Common myeloid progenitor, CD34-positive (primary cell): ENCODE results near the gene YKT6.

ENCODE experiments used
- CTCF ChIA-PET: fragments of 350-600 bp; sonication (Branson Sonifier 250); formaldehyde crosslinking; loops from one replicate; lab custom pipeline; 2021; ENCODE audit warnings: antibody characterized with exemption; lab: Charles Lee
- POLR2A ChIA-PET: fragments of 350-600 bp; sonication (Branson Sonifier 250); formaldehyde crosslinking; loops from one replicate; lab custom pipeline; 2021; ENCODE audit warnings: antibody characterized with exemption; lab: Charles Lee
- DNase-seq, 3 donors: peaks; one replicate each; pipeline versions ENCODE4 v3.0.0 to v3.0.0-alpha.2; 2013
- H3K27ac ChIP-seq, 2 experiments: 1 replicate in 1 of 2; 2 replicates in 1 of 2; pipeline ENCODE4 v1.7.0; 2013; ENCODE audit warnings: inconsistent platforms in 2 of 2, low read length in 2 of 2, mild to moderate bottlenecking in 2 of 2, low read depth in 1 of 2, moderate library complexity in 1 of 2; ENCODE audit not compliant: severe bottlenecking in 2 of 2, insufficient read depth in 1 of 2, poor library complexity in 1 of 2
- H3K27me3 ChIP-seq, 5 experiments: replicated peaks in 2 of 5; 1 replicate in 3 of 5; 2 replicates in 2 of 5; pipeline versions ENCODE4 v1.6.1 to v1.7.0; 2013; ENCODE audit warnings: low read length in 4 of 5, mild to moderate bottlenecking in 2 of 5, moderate library complexity in 2 of 5, inconsistent platforms in 1 of 5; ENCODE audit not compliant: insufficient read depth in 5 of 5, control insufficient read depth in 4 of 5
- H3K36me3 ChIP-seq, 4 experiments: 1 replicate in 2 of 4; 2 replicates in 2 of 4; pipeline versions ENCODE4 v1.6.1 to v1.7.0; 2013; ENCODE audit warnings: low read length in 3 of 4, control low read depth in 1 of 4, mild to moderate bottlenecking in 1 of 4; ENCODE audit not compliant: control insufficient read depth in 4 of 4, insufficient read depth in 4 of 4
- H3K4me1 ChIP-seq, 4 experiments: 1 replicate in 3 of 4; 2 replicates in 1 of 4; pipeline versions ENCODE4 v1.6.1 to v1.7.1; 2013; ENCODE audit warnings: low read length in 3 of 4, mild to moderate bottlenecking in 3 of 4, control low read depth in 1 of 4, inconsistent platforms in 1 of 4, moderate library complexity in 1 of 4; ENCODE audit not compliant: control insufficient read depth in 4 of 4, insufficient read depth in 4 of 4; ENCODE audit errors: control extremely low read depth in 1 of 4
- H3K4me3 ChIP-seq, 7 experiments: 1 replicate in 4 of 7; 2 replicates in 3 of 7; pipeline versions ENCODE4 v1.5.1 to v1.7.0; 2013; ENCODE audit warnings: mild to moderate bottlenecking in 7 of 7, low read length in 6 of 7, moderate library complexity in 6 of 7, inconsistent platforms in 2 of 7, low read depth in 2 of 7, control low read depth in 1 of 7; ENCODE audit not compliant: insufficient read depth in 4 of 7, control insufficient read depth in 1 of 7; ENCODE audit errors: extremely low read depth in 1 of 7
- H3K9me3 ChIP-seq, 5 experiments: 1 replicate in 4 of 5; 2 replicates in 1 of 5; pipeline versions ENCODE4 v1.6.1 to v1.7.1; 2013; ENCODE audit warnings: low read length in 4 of 5, mild to moderate bottlenecking in 2 of 5, inconsistent platforms in 1 of 5, low read depth in 1 of 5, moderate library complexity in 1 of 5; ENCODE audit not compliant: control insufficient read depth in 4 of 5, insufficient read depth in 2 of 5; ENCODE audit errors: control extremely low read depth in 1 of 5
- WGBS: methylation state at CpG from one replicate; pipeline ENCODE4 v1.1.5; 2013; ENCODE audit not compliant: insufficient coverage; 5-methylcytosine and 5-hydroxymethylcytosine counted together

YKT6 gene

DNA sequence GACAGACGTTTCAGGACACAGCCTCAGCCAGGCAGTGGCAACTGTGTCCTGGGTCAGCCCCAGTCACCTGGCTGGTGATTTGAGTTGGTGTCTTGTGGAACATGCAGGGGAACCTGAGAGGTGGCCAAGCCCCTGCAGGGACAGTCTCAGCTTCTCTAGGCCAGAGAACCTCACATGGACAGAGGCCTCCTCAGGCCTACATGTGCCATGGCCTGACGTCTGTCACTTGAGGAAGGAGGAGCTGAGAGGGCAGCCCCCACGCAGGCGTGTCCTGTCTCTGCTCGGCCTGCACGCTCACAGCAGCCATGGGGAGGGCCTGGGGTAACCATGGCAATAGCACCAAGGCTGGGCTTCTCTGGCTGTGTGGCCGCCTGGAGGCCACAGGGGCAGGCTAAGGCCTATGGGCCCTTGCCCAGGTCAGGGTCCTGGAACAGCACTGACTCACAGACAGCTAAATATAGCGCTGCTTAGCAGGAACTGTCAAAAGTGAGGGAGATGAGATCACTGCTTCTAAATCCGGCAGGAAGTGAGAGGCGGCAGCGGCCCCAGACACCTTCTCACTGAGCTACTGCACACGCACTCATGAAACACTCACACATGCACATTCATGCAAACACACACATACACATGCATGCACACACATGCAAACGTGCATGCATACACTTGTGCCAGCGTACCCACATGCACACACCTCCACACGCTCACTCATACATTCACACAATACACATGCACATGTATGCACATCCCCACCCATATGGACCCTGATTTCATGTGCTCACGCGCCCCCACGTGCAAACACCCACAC is 57.0 kb downstream of the YKT6 start:
- ChIA-PET POLR2A (no interaction called here), CTCF (interaction anchor here (1.0 to 1.5 kb wide), 5 partner anchors 11 to 90 kb away, joined by 3 to 6 read pairs (median 4); no protein-coding TSS in a partner anchor)
- no peak overlapping the region for H3K27ac ChIP-seq
- no peaks in the 10 kb centered on the region for H3K9me3 ChIP-seq
- no peaks in the 10 kb centered on the region for H3K36me3 ChIP-seq
- WGBS: 34% methylated on average over 13 of the region's 18 CpGs
- peak overlapping the region in 1 of 7 experiments; percentile 51 for H3K4me3 ChIP-seq
- peak; percentile 44 to 91 (median 86) for DNase-seq
- no peaks in the 10 kb centered on the region for H3K27me3 ChIP-seq
- peaks cover 0 to 29% (median 20%) of the 10 kb centered on the region in 4 experiments for H3K4me1 ChIP-seq

DNA sequence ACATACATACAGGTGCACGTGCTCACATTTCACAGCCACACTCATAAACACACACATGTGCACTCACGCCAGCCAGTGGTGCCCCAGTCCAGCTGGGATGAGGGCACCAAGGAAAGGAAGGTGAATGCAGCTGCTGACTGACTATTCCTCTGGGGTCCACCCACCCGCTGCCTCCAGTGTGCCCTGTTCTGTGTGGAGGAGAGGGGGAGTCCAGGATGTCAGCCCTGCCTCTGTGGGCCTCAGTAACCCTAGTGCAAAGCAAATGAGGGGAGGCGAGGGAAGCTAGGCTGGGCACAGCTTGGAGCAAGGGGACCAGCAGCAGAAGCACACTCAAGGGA is 57.6 kb downstream of the YKT6 start:
- H3K9me3 ChIP-seq: no peaks in the 10 kb centered on the region
- no peak overlapping the region for H3K4me3 ChIP-seq
- ChIA-PET POLR2A (no interaction called here), CTCF (interaction anchor here (1.0 to 1.5 kb wide), 4 partner anchors 10 to 33 kb away, joined by 3 to 6 read pairs (median 4); no protein-coding TSS in a partner anchor)
- DNase-seq: no peak
- no peaks in the 10 kb centered on the region for H3K36me3 ChIP-seq
- no peak overlapping the region for H3K27ac ChIP-seq
- 94% methylated on average over 2 of the region's 4 CpGs for WGBS
- no peaks in the 10 kb centered on the region for H3K27me3 ChIP-seq
- H3K4me1 ChIP-seq: peaks cover 0 to 29% (median 20%) of the 10 kb centered on the region in 4 experiments

DNA sequence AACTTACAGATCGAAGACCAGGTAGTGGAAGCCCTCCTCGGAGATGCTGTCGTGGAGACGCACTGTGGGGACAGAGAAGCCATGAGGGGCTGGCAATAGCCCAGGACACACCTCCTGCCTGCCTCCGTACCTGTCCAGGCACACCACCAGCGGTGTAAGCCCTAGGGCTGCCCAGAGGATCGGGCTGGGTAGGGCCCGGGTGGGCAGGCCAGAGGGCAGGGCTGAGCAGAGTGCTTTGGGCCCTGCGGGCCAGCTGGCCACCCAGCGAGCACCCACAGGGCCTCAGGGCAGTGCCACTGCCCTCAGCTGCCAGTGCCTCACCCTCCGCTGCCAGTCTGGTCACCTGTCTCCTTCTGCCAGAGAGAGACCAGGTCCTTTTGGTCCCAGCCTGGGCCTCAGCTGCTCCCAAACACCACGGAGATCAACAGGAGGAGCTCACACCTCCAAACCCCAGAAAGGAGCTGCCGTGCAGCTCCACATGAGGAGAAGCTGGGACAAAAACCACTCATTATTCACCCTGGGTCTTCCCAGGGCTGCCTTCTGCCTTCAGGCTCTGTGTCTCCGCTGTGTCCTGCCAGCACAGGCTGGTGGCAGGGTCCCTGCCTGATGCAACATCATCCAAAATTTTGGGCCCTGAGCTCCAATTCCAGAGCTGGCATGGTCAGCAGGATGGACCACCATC is 58.2 kb downstream of the YKT6 start:
- over 99% methylated on average over 13 of the region's 14 CpGs for WGBS
- POLR2A ChIA-PET: no interaction called here

DNA sequence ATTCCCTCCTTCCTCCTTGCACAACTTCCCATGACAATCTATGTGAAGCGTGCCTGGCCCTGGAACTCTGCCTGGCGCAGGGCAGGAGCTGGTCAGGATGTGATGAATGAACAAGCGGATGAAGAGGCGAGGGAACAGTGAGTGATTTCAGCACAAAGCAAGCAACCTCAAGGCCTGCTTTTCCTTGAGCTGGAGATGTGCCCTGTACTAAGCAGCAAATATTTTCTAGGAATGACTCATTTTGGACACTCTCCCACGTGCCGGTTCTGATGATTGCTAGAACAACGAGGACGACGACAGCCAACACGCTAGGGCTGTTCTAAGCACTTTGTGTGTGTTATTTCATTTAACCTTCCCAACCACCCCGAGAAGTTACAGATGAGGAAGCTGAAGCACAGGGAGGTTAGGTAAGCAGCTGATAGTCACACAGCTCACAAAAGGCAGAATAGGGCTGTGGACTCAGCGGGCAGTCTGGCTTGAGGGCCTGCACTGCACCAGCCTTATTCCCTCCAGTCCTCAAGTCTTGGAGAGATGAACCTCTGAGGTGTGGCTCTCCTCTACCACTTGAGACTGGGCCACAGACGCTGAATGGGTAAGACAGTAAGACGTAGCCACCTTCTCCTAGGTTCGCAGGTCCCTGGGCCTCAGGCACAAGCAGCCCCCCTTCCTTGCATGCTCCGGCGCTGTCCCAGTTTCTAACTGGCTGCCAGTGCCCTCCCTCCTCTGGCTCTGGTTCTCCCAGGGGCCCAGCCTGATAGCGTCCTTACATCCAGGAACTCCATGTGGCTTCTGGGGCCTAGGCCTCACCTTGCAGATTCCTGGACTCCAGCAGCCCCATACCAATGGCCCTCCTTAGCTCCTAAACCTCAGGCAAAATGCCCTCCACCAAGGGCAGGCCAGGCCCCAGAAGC is 59.0 kb downstream of the YKT6 start:
- no peaks in the 10 kb centered on the region for H3K9me3 ChIP-seq
- WGBS: 98% methylated on average over 16 of the region's 18 CpGs
- H3K4me1 ChIP-seq: peaks cover 0 to 39% (median 26%) of the 10 kb centered on the region in 4 experiments
- H3K27ac ChIP-seq: no peak overlapping the region
- CTCF ChIA-PET: interaction anchor here (0.8 to 1.4 kb wide), 3 partner anchors 13 to 32 kb away, joined by 3 to 6 read pairs (median 3); no protein-coding TSS in a partner anchor
- H3K27me3 ChIP-seq: peaks cover 0 to 1% (median 0%) of the 10 kb centered on the region in 5 experiments
- POLR2A ChIA-PET: no interaction called here
- DNase-seq: no peak
- no peaks in the 10 kb centered on the region for H3K36me3 ChIP-seq
- H3K4me3 ChIP-seq: no peak overlapping the region

More for the DNA sequence above, 58.2 kb downstream of the YKT6 start:
- CTCF ChIA-PET: interaction anchor here (0.8 to 1.5 kb wide), 6 partner anchors 10 to 32 kb away, joined by 3 to 6 read pairs (median 4); no protein-coding TSS in a partner anchor
- Histone ChIP-seq H3K27me3 (no peaks in the 10 kb centered on the region), H3K4me1 (peaks cover 0 to 33% (median 23%) of the 10 kb centered on the region in 4 experiments), H3K9me3 (no peaks in the 10 kb centered on the region), H3K27ac (no peak overlapping the region), H3K36me3 (no peaks in the 10 kb centered on the region), H3K4me3 (no peak overlapping the region)
- no peak for DNase-seq

DNA sequence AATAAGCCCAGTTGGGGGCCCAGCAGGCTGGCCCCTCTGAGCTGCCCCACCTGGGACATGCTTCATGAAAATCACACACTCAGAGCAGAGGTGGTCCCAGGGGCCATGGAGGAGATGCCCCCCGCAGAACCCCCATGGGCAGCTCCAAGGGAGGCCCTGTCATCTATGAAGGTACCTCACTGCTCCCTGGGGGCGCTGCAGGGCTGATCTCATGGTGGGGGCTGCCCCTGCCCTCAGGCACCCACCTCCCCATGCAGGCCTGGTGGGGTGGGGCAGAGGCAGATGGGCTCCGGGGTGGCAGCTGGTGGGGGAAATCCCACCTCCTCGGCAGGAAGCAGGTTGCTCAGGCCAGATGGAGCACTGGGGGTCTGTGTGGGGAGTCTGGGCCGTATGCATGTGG is 60.5 kb downstream of the YKT6 start:
- CTCF ChIA-PET: interaction anchor here (1.9 kb wide), 1 partner anchor 19 kb away, joined by 6 read pairs; no protein-coding TSS in a partner anchor
- H3K4me3 ChIP-seq: no peak overlapping the region
- H3K27ac ChIP-seq: no peak overlapping the region
- 100% methylated on average over 1 of the region's 5 CpGs for WGBS
- H3K4me1 ChIP-seq: peaks cover 0 to 36% (median 26%) of the 10 kb centered on the region in 4 experiments
- H3K9me3 ChIP-seq: no peaks in the 10 kb centered on the region
- peak in 2 of 3 donors; percentile 53 to 69 for DNase-seq
- POLR2A ChIA-PET: interaction anchor here (0.9 kb wide), 1 partner anchor 19 kb away, joined by 3 read pairs; no protein-coding TSS in a partner anchor
- H3K27me3 ChIP-seq: peaks cover 0 to 4% (median 0%) of the 10 kb centered on the region in 5 experiments
- H3K36me3 ChIP-seq: no peaks in the 10 kb centered on the region

DNA sequence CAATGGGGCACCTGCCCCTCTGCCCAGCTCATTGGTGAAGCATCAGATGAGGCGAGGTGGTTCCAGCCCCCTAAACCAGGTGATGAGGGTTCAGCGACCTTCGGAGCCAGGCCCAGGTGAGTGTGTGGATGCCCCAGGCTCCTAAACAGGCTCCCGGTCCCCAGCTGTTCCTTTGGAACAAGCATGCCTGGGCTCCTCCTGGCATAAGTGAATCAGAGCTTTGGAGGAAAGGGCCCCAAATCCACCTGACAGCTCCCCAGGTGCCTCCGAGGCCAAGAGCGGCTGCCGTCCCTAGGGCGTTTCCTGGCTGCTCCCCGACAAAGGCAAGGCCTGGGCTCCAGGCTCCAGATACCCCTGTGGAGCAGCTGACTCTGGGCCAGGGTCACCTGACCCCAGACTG is 61.3 kb downstream of the YKT6 start:
- peaks cover 0 to 33% (median 26%) of the 10 kb centered on the region in 4 experiments for H3K4me1 ChIP-seq
- POLR2A ChIA-PET: interaction anchor here (0.9 kb wide), 1 partner anchor 18 kb away, joined by 3 read pairs; no protein-coding TSS in a partner anchor
- H3K36me3 ChIP-seq: no peaks in the 10 kb centered on the region
- CTCF ChIA-PET: interaction anchor here (1.9 kb wide), 1 partner anchor 20 kb away, joined by 6 read pairs; no protein-coding TSS in a partner anchor
- no peak overlapping the region for H3K4me3 ChIP-seq
- H3K27ac ChIP-seq: no peak overlapping the region
- DNase-seq: no peak
- no peaks in the 10 kb centered on the region for H3K9me3 ChIP-seq
- H3K27me3 ChIP-seq: peaks cover 0 to 4% (median 0%) of the 10 kb centered on the region in 5 experiments
- WGBS: 95% methylated on average over 9 of the region's 9 CpGs
